GM13977 (cell line): ENCODE results near the gene PPP4R2.

Experiments used
- DNase-seq: peaks from one replicate; pipeline ENCODE4 v3.0.0; 2012; ENCODE audit warnings: low spot score
- CTCF ChIP-seq: IDR thresholded peaks from 2 replicates; pipeline ENCODE4 v1.5.1; 2012; ENCODE audit warnings: mild to moderate bottlenecking, control low read depth; ENCODE audit not compliant: insufficient read depth; ENCODE audit errors: extremely low read depth, missing control alignments
- in situ Hi-C: fragments of 300-500 bp; cut with MboI; formaldehyde crosslinking; loops from one replicate; pipeline ENCODE4 v1.12.0; 2022; ENCODE audit warnings: low sequenced_read_pairs, low pct_unique_long_range_greater_than_20kb, mixed read lengths, inconsistent platforms; ENCODE audit not compliant: unreplicated experiment

Gene PPP4R2

GRCh38 chr3:73004316-73004715, 7.7 kb downstream of the PPP4R2 start:
- no peak for DNase-seq
- no peak for TF ChIP-seq CTCF
- in situ Hi-C loops: no loop called here

GRCh38 chr3:73007992-73008712, 11.5 kb downstream of the PPP4R2 start:
- in situ Hi-C loops: no loop called here
- no peak for TF ChIP-seq CTCF
- no peak for DNase-seq

- no peak for DNase-seq
- no peak for TF ChIP-seq CTCF
- in situ Hi-C loops: no loop called here
Measured at GRCh38 chr3:73009008-73009407, 12.4 kb downstream of the PPP4R2 start.

GRCh38 chr3:73009750-73010149, 13.1 kb downstream of the PPP4R2 start:
- in situ Hi-C loops: no loop called here
- no peak for DNase-seq
- TF ChIP-seq CTCF: no peak

- no peak for DNase-seq
- TF ChIP-seq CTCF: no peak
- in situ Hi-C loops: no loop called here
Measured at GRCh38 chr3:73010158-73010557, 13.5 kb downstream of the PPP4R2 start.

- TF ChIP-seq CTCF: no peak
- in situ Hi-C loops: no loop called here
- DNase-seq: no peak
Measured at GRCh38 chr3:73018298-73018697, 21.7 kb downstream of the PPP4R2 start.
